Prostate gland (tissue), 2 donors: ENCODE results near the gene POLR3C.

ENCODE experiments used
- CTCF ChIP-seq, 4 experiments: fragments of 200-600 bp in 2 of 4; fragments of 450-650 bp in 2 of 4; sonication (generic) in 2 of 4; IDR thresholded peaks; 1 replicate in 3 of 4; 2 replicates in 1 of 4; pipeline ENCODE4 v1.5.1; 2016 to 2019; ENCODE audit warnings: antibody characterized with exemption in 4 of 4, mild to moderate bottlenecking in 2 of 4, moderate library complexity in 2 of 4
- POLR2AphosphoS5 ChIP-seq: sonication (generic); formaldehyde crosslinking; IDR thresholded peaks from one replicate; pipeline ENCODE4 v1.6.1; 2017; ENCODE audit warnings: antibody characterized with exemption

DNA sequence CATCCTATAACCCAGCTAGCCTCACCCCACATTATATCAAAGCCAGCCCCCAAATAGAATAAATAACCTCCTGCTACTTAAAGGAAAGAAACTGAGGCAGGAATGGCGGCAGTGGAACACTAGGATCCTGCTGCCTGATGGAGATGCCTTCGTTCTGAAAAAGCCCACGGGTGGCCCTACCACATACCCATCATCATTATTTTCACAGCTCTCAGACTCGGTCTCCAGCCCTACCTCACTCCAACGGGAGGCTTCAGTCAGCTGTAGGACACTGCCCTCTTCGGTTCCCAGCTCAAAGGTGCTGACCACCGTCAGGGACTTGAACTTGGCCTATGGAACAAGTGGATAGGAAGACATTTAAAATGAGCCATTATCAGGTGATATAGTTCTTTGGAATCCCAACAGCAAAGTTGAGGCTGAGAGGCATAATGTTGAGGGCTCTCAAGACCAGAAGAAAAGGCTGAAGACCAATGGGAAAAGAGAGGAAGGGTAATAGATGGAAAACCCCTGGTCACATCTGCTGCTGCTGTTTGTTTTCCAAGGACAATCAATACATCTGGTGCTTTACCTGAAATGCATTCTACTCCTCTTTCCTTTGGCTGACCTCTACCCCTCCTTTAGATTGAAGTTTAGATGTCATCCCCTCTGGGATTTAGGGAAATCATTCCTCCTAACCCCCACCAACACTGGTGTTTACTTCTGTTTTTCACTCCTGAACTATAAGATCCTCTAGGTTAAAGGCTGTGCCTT is 69.5 kb downstream of the POLR3C start:
- TF ChIP-seq CTCF (IDR thresholded peaks at IDR 0.05) (no peak), POLR2AphosphoS5 (no peak)
